CD14-positive monocyte (primary cell): ENCODE data around the gene ARHGDIB. TPM values are rescaled to one million over a fixed set of nuclear protein-coding genes. Genes with fewer than 3 reads are reported as not detected.

ENCODE experiments used
- DNase-seq, 3 donors: peaks; one replicate each; pipeline ENCODE4 v3.0.0-alpha.2; 2011 to 2022
- H2AFZ ChIP-seq: 2 replicates; pipeline ENCODE4 v1.6.0; 2012; ENCODE audit warnings: mild to moderate bottlenecking, low read depth, low read length, inconsistent platforms; ENCODE audit not compliant: insufficient read depth, poor library complexity, severe bottlenecking
- H3K27ac ChIP-seq, 2 donors: 1 replicate in 1 of 2; 2 replicates in 1 of 2; pipeline ENCODE4 v1.5.1; 2012 to 2013; ENCODE audit warnings: low read length in 2 of 2, control low read depth in 1 of 2, inconsistent platforms in 1 of 2, low read depth in 1 of 2, mild to moderate bottlenecking in 1 of 2
- H3K27me3 ChIP-seq, 2 donors: one replicate each; pipeline versions ENCODE4 v1.6.0 to v1.6.1; 2011 to 2013; ENCODE audit warnings: low read length in 2 of 2; ENCODE audit not compliant: control insufficient read depth in 2 of 2, insufficient read depth in 2 of 2
- H3K36me3 ChIP-seq, 2 donors: replicated peaks in 1 of 2; 1 replicate in 1 of 2; 2 replicates in 1 of 2; pipeline versions ENCODE4 v1.5.1 to v1.6.1; 2012 to 2013; ENCODE audit warnings: low read length in 2 of 2, control low read depth in 1 of 2, inconsistent platforms in 1 of 2, mild to moderate bottlenecking in 1 of 2; ENCODE audit not compliant: insufficient read depth in 2 of 2, control insufficient read depth in 1 of 2
- H3K4me1 ChIP-seq, 2 donors: 1 replicate in 1 of 2; 2 replicates in 1 of 2; pipeline versions ENCODE4 v1.5.1 to v1.6.1; 2012 to 2013; ENCODE audit warnings: low read length in 2 of 2, control low read depth in 1 of 2, inconsistent platforms in 1 of 2, mild to moderate bottlenecking in 1 of 2, moderate library complexity in 1 of 2; ENCODE audit not compliant: insufficient read depth in 2 of 2, control insufficient read depth in 1 of 2
- H3K4me2 ChIP-seq: replicated peaks from 2 replicates; pipeline ENCODE3; 2012; ENCODE audit warnings: low read length, moderate library complexity, mild to moderate bottlenecking; ENCODE audit not compliant: poor library complexity, severe bottlenecking; ENCODE audit errors: extremely low read depth
- H3K4me3 ChIP-seq, 3 experiments: fragments of 200-600 bp in 1 of 3; sonication (generic) in 1 of 3; replicated peaks in 1 of 3; 1 replicate in 2 of 3; 2 replicates in 1 of 3; pipeline ENCODE4 v1.5.1; 2011 to 2013; ENCODE audit warnings: low read length in 3 of 3, mild to moderate bottlenecking in 3 of 3, control low read depth in 2 of 3, low read depth in 2 of 3, inconsistent platforms in 1 of 3, moderate library complexity in 1 of 3
- H3K79me2 ChIP-seq: 2 replicates; pipeline ENCODE4 v1.6.0; 2012; ENCODE audit warnings: mild to moderate bottlenecking, control low read depth, inconsistent platforms, low read length, moderate library complexity; ENCODE audit not compliant: insufficient read depth
- H3K9ac ChIP-seq: 2 replicates; pipeline ENCODE4 v1.6.0; 2017; ENCODE audit warnings: low read length, mild to moderate bottlenecking; ENCODE audit not compliant: insufficient read depth, poor library complexity, severe bottlenecking
- H3K9me3 ChIP-seq, 2 donors: replicated peaks in 1 of 2; 1 replicate in 1 of 2; 2 replicates in 1 of 2; pipeline versions ENCODE4 v1.5.1 to v1.6.1; 2012 to 2013; ENCODE audit warnings: low read length in 2 of 2, control low read depth in 1 of 2; ENCODE audit not compliant: control insufficient read depth in 1 of 2, insufficient read depth in 1 of 2
- H4K20me1 ChIP-seq: 2 replicates; pipeline ENCODE4 v1.6.0; 2012; ENCODE audit warnings: mild to moderate bottlenecking, low read length, control low read depth, moderate library complexity; ENCODE audit not compliant: insufficient read depth
- H3K27ac Mint-ChIP-seq, 7 donors: one replicate each; pipeline ENCODE4 v1.8.0; 2020; ENCODE audit warnings: mild to moderate bottlenecking in 7 of 7, mixed read lengths in 7 of 7, moderate library complexity in 6 of 7, inconsistent platforms in 2 of 7
- H3K27me3 Mint-ChIP-seq, 3 donors: one replicate each; pipeline ENCODE4 v1.8.0; 2021 to 2022; ENCODE audit warnings: low read depth in 3 of 3, mild to moderate bottlenecking in 3 of 3, mixed read lengths in 3 of 3, moderate library complexity in 3 of 3, inconsistent platforms in 1 of 3
- H3K36me3 Mint-ChIP-seq, 2 donors: one replicate each; pipeline ENCODE4 v1.8.0; 2020; ENCODE audit warnings: mixed read lengths in 2 of 2, inconsistent platforms in 1 of 2, mild to moderate bottlenecking in 1 of 2
- H3K4me1 Mint-ChIP-seq: one replicate; pipeline ENCODE4 v1.8.0; 2020; ENCODE audit warnings: mild to moderate bottlenecking, mixed read lengths
- H3K4me3 Mint-ChIP-seq, 2 donors: one replicate each; pipeline ENCODE4 v1.8.0; 2020; ENCODE audit warnings: mild to moderate bottlenecking in 2 of 2, mixed read lengths in 2 of 2, moderate library complexity in 1 of 2
- H3K9me3 Mint-ChIP-seq, 7 donors: one replicate each; pipeline ENCODE4 v1.8.0; 2020 to 2022; ENCODE audit warnings: mixed read lengths in 7 of 7, mild to moderate bottlenecking in 6 of 7, moderate library complexity in 6 of 7, inconsistent platforms in 2 of 7
- WGBS: methylation state at CpG from one replicate; pipeline ENCODE4 v1.1.5; 2013; ENCODE audit warnings: missing lambda C conversion rate; ENCODE audit not compliant: insufficient coverage; 5-methylcytosine and 5-hydroxymethylcytosine counted together
- intact Hi-C, 2 donors: fragments of 100-400 bp; cut with micrococcal nuclease; formaldehyde crosslinking; loops; one replicate each; pipeline versions ENCODE4 v1.15.0 to v1.15.1; 2023
- polyA plus RNA-seq, 3 donors: library from polyadenylated mRNA; depleted of rRNA in 1 of 3; unstranded in 2 of 3; stranded (reverse) in 1 of 3; fragments of 300-500 nt in 2 of 3; fragments of >200 nt in 1 of 3; fragmentation: Illumina TruSeq in 2 of 3; gene quantifications; 1 replicate in 2 of 3; 2 replicates in 1 of 3; pipeline ENCODE4 v1.2.3, GENCODE V29; 2012 to 2021
- TF ChIP-seq, protein P1 (sequence below): fragments of 200-600 bp; IDR thresholded peaks from one replicate; pipeline ENCODE4 v1.8.0; 2022; ENCODE audit warnings: antibody characterized with exemption, mild to moderate bottlenecking

The ARHGDIB gene
- polyA plus RNA-seq, 3 donors, result 1,199 to 2,228 (median 1,854) TPM

DNA sequence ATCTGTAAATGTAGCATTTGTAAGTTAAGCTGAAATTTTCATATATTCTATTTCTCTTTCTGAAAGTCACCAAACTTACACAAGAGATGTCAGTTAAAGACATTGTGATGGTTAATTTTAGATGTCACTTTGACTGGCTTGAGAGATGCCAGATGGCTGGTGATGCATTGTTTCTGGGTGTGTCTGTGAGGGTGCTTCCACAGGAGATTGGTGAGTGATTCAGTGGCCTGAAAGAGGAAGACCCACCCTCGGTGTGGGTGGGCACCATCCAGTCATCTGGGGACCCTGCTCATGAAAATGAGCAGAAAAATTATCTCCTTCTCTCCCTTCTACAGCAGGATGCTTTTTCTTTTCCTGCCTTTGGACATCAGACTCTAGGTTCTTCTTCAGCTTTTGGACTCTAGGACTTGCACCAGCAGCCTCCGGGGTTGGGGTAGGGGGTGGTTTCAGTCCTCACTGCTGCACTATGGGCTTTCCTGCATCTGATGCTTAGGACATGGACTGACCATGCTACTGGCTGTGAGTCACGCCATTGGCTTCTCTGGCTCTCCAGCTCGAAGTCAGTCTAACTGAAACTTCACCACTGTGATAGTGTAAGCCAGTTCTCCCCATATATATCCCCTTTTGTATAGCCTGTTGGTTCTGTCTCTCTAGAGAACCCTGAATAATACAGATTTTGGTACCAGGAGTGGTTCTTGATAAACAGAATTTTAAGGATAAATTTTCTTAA, 32.3 kb upstream of the ARHGDIB start:
- peak in 1 of 3 donors; percentile 53 for DNase-seq
- Histone ChIP-seq H3K9ac (no peak overlapping the region), H3K4me3 (no peak overlapping the region), H4K20me1 (no peaks in the 10 kb centered on the region), H3K79me2 (peaks cover 18% of the 10 kb centered on the region), H3K4me1 (peaks cover 19 to 36% of the 10 kb centered on the region in 2 donors), H2AFZ (peak overlapping the region; percentile 22), H3K36me3 (no peaks in the 10 kb centered on the region), H3K4me2 (no peak overlapping the region), H3K9me3 (no peaks in the 10 kb centered on the region), H3K27ac (peak overlapping the region in 1 of 2 donors; percentile 11), H3K27me3 (no peaks in the 10 kb centered on the region)
- H3K36me3 Mint-ChIP-seq, result no peaks in the 10 kb centered on the region
- H3K27me3 Mint-ChIP-seq, result peaks cover 0 to 4% (median 3%) of the 10 kb centered on the region in 3 donors
- peaks cover 45% of the 10 kb centered on the region for H3K4me1 Mint-ChIP-seq
- intact Hi-C loops, result loop anchor here in 1 of 2 donors (5.0 kb wide), 1 partner anchor 41 kb away; no protein-coding TSS in a partner anchor
- no CpG with 5 or more reads among the region's 4 CpGs for WGBS
- peaks cover 0 to 5% (median 0%) of the 10 kb centered on the region in 7 donors for H3K9me3 Mint-ChIP-seq
- TF ChIP-seq, protein P1, sequence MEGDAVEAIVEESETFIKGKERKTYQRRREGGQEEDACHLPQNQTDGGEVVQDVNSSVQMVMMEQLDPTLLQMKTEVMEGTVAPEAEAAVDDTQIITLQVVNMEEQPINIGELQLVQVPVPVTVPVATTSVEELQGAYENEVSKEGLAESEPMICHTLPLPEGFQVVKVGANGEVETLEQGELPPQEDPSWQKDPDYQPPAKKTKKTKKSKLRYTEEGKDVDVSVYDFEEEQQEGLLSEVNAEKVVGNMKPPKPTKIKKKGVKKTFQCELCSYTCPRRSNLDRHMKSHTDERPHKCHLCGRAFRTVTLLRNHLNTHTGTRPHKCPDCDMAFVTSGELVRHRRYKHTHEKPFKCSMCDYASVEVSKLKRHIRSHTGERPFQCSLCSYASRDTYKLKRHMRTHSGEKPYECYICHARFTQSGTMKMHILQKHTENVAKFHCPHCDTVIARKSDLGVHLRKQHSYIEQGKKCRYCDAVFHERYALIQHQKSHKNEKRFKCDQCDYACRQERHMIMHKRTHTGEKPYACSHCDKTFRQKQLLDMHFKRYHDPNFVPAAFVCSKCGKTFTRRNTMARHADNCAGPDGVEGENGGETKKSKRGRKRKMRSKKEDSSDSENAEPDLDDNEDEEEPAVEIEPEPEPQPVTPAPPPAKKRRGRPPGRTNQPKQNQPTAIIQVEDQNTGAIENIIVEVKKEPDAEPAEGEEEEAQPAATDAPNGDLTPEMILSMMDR, result no peak
- H3K27ac Mint-ChIP-seq, result peak overlapping the region in 3 of 7 donors; percentile 0 to 67 (median 49)
- H3K4me3 Mint-ChIP-seq, result no peak overlapping the region

DNA sequence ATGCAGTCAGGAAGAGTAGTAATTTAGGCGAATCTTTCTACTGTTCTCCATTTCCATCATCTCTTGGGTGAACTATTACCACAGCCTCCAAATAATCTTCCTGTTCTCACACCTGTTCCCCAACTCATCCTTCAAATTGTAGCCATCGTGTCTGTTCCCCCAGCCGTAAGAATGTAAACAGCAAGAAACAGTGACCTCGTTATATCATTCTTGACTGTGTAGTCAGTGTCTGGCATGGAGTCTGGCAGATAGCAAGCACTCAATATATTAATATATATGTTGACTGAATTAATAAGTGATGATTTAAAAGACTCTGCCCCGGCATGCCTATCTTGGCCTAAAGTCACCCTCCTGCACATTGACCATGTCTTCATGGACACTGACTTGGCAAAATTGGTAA, 31.7 kb upstream of the ARHGDIB start:
- Histone ChIP-seq H4K20me1 (no peaks in the 10 kb centered on the region), H3K36me3 (no peaks in the 10 kb centered on the region), H3K9ac (no peak overlapping the region), H3K79me2 (peaks cover 18% of the 10 kb centered on the region), H3K4me1 (peaks cover 25 to 42% of the 10 kb centered on the region in 2 donors), H3K9me3 (no peaks in the 10 kb centered on the region), H2AFZ (no peak overlapping the region), H3K27me3 (no peaks in the 10 kb centered on the region), H3K4me2 (no peak overlapping the region), H3K4me3 (no peak overlapping the region), H3K27ac (peak overlapping the region in 1 of 2 donors; percentile 11)
- intact Hi-C loops, result loop anchor here in 1 of 2 donors (5.0 kb wide), 1 partner anchor 41 kb away; no protein-coding TSS in a partner anchor
- Mint-ChIP-seq H3K36me3 (no peaks in the 10 kb centered on the region), H3K27ac (peak overlapping the region in 2 of 7 donors; percentile 43 to 75), H3K4me1 (peaks cover 51% of the 10 kb centered on the region), H3K4me3 (no peak overlapping the region), H3K9me3 (peaks cover 0 to 5% (median 0%) of the 10 kb centered on the region in 7 donors), H3K27me3 (peaks cover 0 to 3% (median 0%) of the 10 kb centered on the region in 3 donors)
- no CpG with 5 or more reads among the region's 5 CpGs for WGBS
- DNase-seq, result no peak
- TF ChIP-seq, protein P1, result no peak
